MG63 (cell line): ENCODE results near the gene SNIP1. TPM values are rescaled to one million over a fixed set of nuclear protein-coding genes. Genes with fewer than 3 reads are reported as not detected.
"Not testable (repeated sequence)": the region's sequence is repeated elsewhere in the genome, so short reads cannot be mapped to it uniquely, and the experiment has no call there.

Experiments used
- DNase-seq: peaks from one replicate; pipeline ENCODE4 v3.0.0-alpha.2; 2020
- H3K27me3 ChIP-seq: fragments of 250-450 bp; sonication (Bioruptor Pico); 2 replicates; pipeline ENCODE4 v1.5.1; 2020; ENCODE audit warnings: mild to moderate bottlenecking, moderate library complexity
- H3K36me3 ChIP-seq: fragments of 250-450 bp; sonication (Bioruptor Pico); 2 replicates; pipeline ENCODE4 v1.5.1; 2020; ENCODE audit warnings: mild to moderate bottlenecking, moderate library complexity
- H3K4me3 ChIP-seq: fragments of 250-450 bp; sonication (Bioruptor Pico); 2 replicates; pipeline ENCODE4 v1.5.1; 2020; ENCODE audit warnings: mild to moderate bottlenecking, moderate library complexity
- H3K9me3 ChIP-seq: fragments of 250-450 bp; sonication (Bioruptor Pico); 2 replicates; pipeline ENCODE4 v1.5.1; 2020; ENCODE audit warnings: mild to moderate bottlenecking, moderate library complexity
- total RNA-seq: library from RNA; depleted of rRNA; stranded (reverse); fragments of >200 nt; shearing (Covaris generic); gene quantifications from 2 replicates; pipeline ENCODE4 v1.2.3, GENCODE V29; 2014; ENCODE audit warnings: low replicate concordance; rRNA removed

SNIP1 gene
- total RNA-seq: 4.7 and 7.2 TPM in 2 replicates

GRCh38 chr1:37553927-37554808 lies at the start of gene SNIP1:
TSS of gene SNIP1 (minus strand) at chr1:37554293. CDS start at chr1:37554229, 64 bp downstream.
- Histone ChIP-seq H3K9me3 (peaks cover 4% of the 10 kb centered on the region), H3K36me3 (peaks cover 39% of the 10 kb centered on the region)

GRCh38 chr1:37602750-37603694 lies 48.9 kb upstream of the SNIP1 start:
- Histone ChIP-seq H3K4me3 (no peak overlapping the region), H3K9me3 (no peaks in the 10 kb centered on the region), H3K36me3 (no peaks in the 10 kb centered on the region), H3K27me3 (no peaks in the 10 kb centered on the region)
- DNase-seq: peak; percentile 28

More at GRCh38 chr1:37553927-37554808, at the start of gene SNIP1:
- no peaks in the 10 kb centered on the region for H3K27me3 ChIP-seq
- H3K4me3 ChIP-seq: peak within 1 kb of the TSS; percentile 99
- peak; percentile 90 for DNase-seq

GRCh38 chr1:37601441-37601840 lies 47.3 kb upstream of the SNIP1 start:
- Histone ChIP-seq H3K4me3 (no peak overlapping the region), H3K9me3 (no peaks in the 10 kb centered on the region), H3K27me3 (no peaks in the 10 kb centered on the region), H3K36me3 (no peaks in the 10 kb centered on the region)
- no peak for DNase-seq

- Histone ChIP-seq H3K4me3 (no peak overlapping the region), H3K27me3 (no peaks in the 10 kb centered on the region), H3K36me3 (no peaks in the 10 kb centered on the region), H3K9me3 (no peaks in the 10 kb centered on the region)
- DNase-seq: no peak
These were observed 45.8 kb upstream of the SNIP1 start for GRCh38 chr1:37599940-37600339.

GRCh38 chr1:37596182-37596667 lies 42.1 kb upstream of the SNIP1 start:
- Histone ChIP-seq H3K27me3 (no peaks in the 10 kb centered on the region), H3K4me3 (peak overlapping the region; percentile 92), H3K9me3 (no peaks in the 10 kb centered on the region), H3K36me3 (peaks cover 28% of the 10 kb centered on the region)
- no peak for DNase-seq

- DNase-seq: peak; percentile 97
- no peaks in the 10 kb centered on the region for H3K27me3 ChIP-seq
- peaks cover 34% of the 10 kb centered on the region for H3K36me3 ChIP-seq
- peak within 1 kb of the TSS; percentile 92 for H3K4me3 ChIP-seq
- H3K9me3 ChIP-seq: no peaks in the 10 kb centered on the region
These were observed 41.5 kb upstream of the SNIP1 start, which contains the start of gene GNL2 for GRCh38 chr1:37595440-37596181. TSS of gene GNL2 (minus strand) at chr1:37595937. CDS start at chr1:37595822, 115 bp downstream.

- Histone ChIP-seq H3K9me3 (no peaks in the 10 kb centered on the region), H3K4me3 (peak overlapping the region; percentile 92), H3K27me3 (no peaks in the 10 kb centered on the region), H3K36me3 (peaks cover 53% of the 10 kb centered on the region)
- no peak for DNase-seq
These were observed 39.6 kb upstream of the SNIP1 start for GRCh38 chr1:37593726-37594125.

- H3K4me3 ChIP-seq: no peak overlapping the region
- no peak for DNase-seq
- H3K27me3 ChIP-seq: no peaks in the 10 kb centered on the region
- peaks cover 89% of the 10 kb centered on the region for H3K36me3 ChIP-seq
- no peaks in the 10 kb centered on the region for H3K9me3 ChIP-seq
These were observed 34.8 kb upstream of the SNIP1 start for GRCh38 chr1:37588939-37589338.

- H3K36me3 ChIP-seq: peaks cover 87% of the 10 kb centered on the region
- not testable (repeated sequence) for H3K4me3 ChIP-seq, DNase-seq, H3K9me3 ChIP-seq, H3K27me3 ChIP-seq
These were observed 30.5 kb upstream of the SNIP1 start for GRCh38 chr1:37584544-37584943.

- DNase-seq: no peak
- Histone ChIP-seq H3K36me3 (peaks cover 87% of the 10 kb centered on the region), H3K9me3 (no peaks in the 10 kb centered on the region), H3K27me3 (no peaks in the 10 kb centered on the region), H3K4me3 (no peak overlapping the region)
These were observed 21.6 kb upstream of the SNIP1 start for GRCh38 chr1:37575692-37576091.

GRCh38 chr1:37574834-37575480 lies 20.9 kb upstream of the SNIP1 start:
- peak; percentile 59 for DNase-seq
- H3K9me3 ChIP-seq: no peaks in the 10 kb centered on the region
- peaks cover 84% of the 10 kb centered on the region for H3K36me3 ChIP-seq
- H3K27me3 ChIP-seq: no peaks in the 10 kb centered on the region
- H3K4me3 ChIP-seq: no peak overlapping the region

GRCh38 chr1:37570528-37571334 lies 16.6 kb upstream of the SNIP1 start:
- peaks cover 94% of the 10 kb centered on the region for H3K36me3 ChIP-seq
- H3K9me3 ChIP-seq: no peaks in the 10 kb centered on the region
- no peaks in the 10 kb centered on the region for H3K27me3 ChIP-seq
- DNase-seq: no peak
- H3K4me3 ChIP-seq: no peak overlapping the region

GRCh38 chr1:37567023-37567422 lies 12.9 kb upstream of the SNIP1 start:
- DNase-seq: no peak
- H3K4me3 ChIP-seq: no peak overlapping the region
- no peaks in the 10 kb centered on the region for H3K9me3 ChIP-seq
- H3K36me3 ChIP-seq: peaks cover 87% of the 10 kb centered on the region
- H3K27me3 ChIP-seq: no peaks in the 10 kb centered on the region

GRCh38 chr1:37564892-37565291 lies 10.8 kb upstream of the SNIP1 start:
- Histone ChIP-seq H3K4me3 (no peak overlapping the region), H3K9me3 (no peaks in the 10 kb centered on the region), H3K36me3 (peaks cover 71% of the 10 kb centered on the region), H3K27me3 (no peaks in the 10 kb centered on the region)
- DNase-seq: no peak

GRCh38 chr1:37562984-37563383 lies 8.9 kb upstream of the SNIP1 start:
- no peak for DNase-seq
- H3K36me3 ChIP-seq: peaks cover 52% of the 10 kb centered on the region
- no peaks in the 10 kb centered on the region for H3K9me3 ChIP-seq
- H3K27me3 ChIP-seq: no peaks in the 10 kb centered on the region
- no peak overlapping the region for H3K4me3 ChIP-seq
